Calu3 (cell line): ENCODE measurements around the gene CCL21. TPM values are rescaled to one million over a fixed set of nuclear protein-coding genes. Genes with fewer than 3 reads are reported as not detected.

Source experiments
- BruUV-seq: library from RNA; stranded (reverse); fragments of 400-500 nt; replicated peaks from 2 replicates; lab custom pipeline; 2021; lab: Mats Ljungman, UMichigan
- CTCF ChIA-PET: fragments of 300-600 bp; sonication (Branson Sonifier 250); formaldehyde crosslinking; loops from one replicate; lab custom pipeline; 2022; ENCODE audit warnings: antibody characterized with exemption; lab: Charles Lee
- DNase-seq: peaks from one replicate; pipeline ENCODE4 v3.0.0; 2022
- H3K27ac Mint-ChIP-seq: one replicate; pipeline ENCODE4 v1.8.0; 2022; ENCODE audit warnings: mixed read lengths; ENCODE audit not compliant: unreplicated experiment
- H3K27me3 Mint-ChIP-seq: one replicate; pipeline ENCODE4 v1.8.0; 2022; ENCODE audit warnings: mixed read lengths; ENCODE audit not compliant: unreplicated experiment
- H3K36me3 Mint-ChIP-seq: one replicate; pipeline ENCODE4 v1.8.0; 2022; ENCODE audit warnings: mild to moderate bottlenecking, moderate library complexity, mixed read lengths; ENCODE audit not compliant: insufficient read depth, unreplicated experiment
- H3K4me1 Mint-ChIP-seq: one replicate; pipeline ENCODE4 v1.8.0; 2022; ENCODE audit warnings: mild to moderate bottlenecking, low read depth, mixed read lengths; ENCODE audit not compliant: unreplicated experiment
- H3K4me3 Mint-ChIP-seq: one replicate; pipeline ENCODE4 v1.8.0; 2022; ENCODE audit warnings: mild to moderate bottlenecking, low read depth, moderate library complexity, mixed read lengths; ENCODE audit not compliant: unreplicated experiment
- H3K9me3 Mint-ChIP-seq: one replicate; pipeline ENCODE4 v1.8.0; 2022; ENCODE audit warnings: low read depth, mixed read lengths; ENCODE audit not compliant: unreplicated experiment
- intact Hi-C: fragments of 100-400 bp; cut with micrococcal nuclease; formaldehyde crosslinking; loops from one replicate; pipeline ENCODE4 v1.10.0; 2022; ENCODE audit not compliant: unreplicated experiment
- total RNA-seq: library from RNA; stranded (reverse); gene quantifications from 2 replicates; pipeline ENCODE4 v1.2.3, GENCODE V29; 2022
- TF ChIP-seq, protein P1 (sequence below): fragments of 200-600 bp; IDR thresholded peaks from one replicate; pipeline ENCODE4 v1.8.0; 2022; ENCODE audit warnings: antibody characterized with exemption; ENCODE audit not compliant: unreplicated experiment

The CCL21 gene
- total RNA-seq, 1 experiment from 2014 or later: not detected

DNA sequence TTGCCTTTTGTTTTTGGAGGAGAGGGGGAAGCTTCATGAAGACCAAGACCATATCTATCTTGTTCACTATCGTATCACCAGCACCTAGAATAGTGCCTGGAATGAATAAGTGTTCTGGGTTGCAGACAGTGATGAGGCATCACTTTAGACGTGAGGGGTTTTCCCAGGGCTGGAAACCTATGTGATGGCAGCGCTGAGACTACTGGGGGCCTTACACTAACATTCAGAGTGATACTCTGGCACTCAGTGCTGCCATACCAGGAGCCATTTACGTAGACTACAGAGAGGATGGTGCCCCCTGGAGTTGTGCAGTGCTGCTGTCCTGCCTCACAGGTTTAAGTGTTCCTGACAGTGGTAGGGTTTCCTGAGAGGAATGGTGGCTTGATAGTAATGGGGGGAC is 25.8 kb downstream of the CCL21 start:
- H3K9me3 Mint-ChIP-seq: no peaks in the 10 kb centered on the region
- no peak for DNase-seq
- intact Hi-C loops: no loop called here
- no peaks in the 10 kb centered on the region for H3K4me1 Mint-ChIP-seq
- no peaks in the 10 kb centered on the region for H3K36me3 Mint-ChIP-seq
- no TSS peak for BruUV-seq
- H3K4me3 Mint-ChIP-seq: no peak overlapping the region
- H3K27ac Mint-ChIP-seq: no peak overlapping the region
- peaks cover 55% of the 10 kb centered on the region for H3K27me3 Mint-ChIP-seq
- CTCF ChIA-PET: no interaction called here
- TF ChIP-seq, protein P1, sequence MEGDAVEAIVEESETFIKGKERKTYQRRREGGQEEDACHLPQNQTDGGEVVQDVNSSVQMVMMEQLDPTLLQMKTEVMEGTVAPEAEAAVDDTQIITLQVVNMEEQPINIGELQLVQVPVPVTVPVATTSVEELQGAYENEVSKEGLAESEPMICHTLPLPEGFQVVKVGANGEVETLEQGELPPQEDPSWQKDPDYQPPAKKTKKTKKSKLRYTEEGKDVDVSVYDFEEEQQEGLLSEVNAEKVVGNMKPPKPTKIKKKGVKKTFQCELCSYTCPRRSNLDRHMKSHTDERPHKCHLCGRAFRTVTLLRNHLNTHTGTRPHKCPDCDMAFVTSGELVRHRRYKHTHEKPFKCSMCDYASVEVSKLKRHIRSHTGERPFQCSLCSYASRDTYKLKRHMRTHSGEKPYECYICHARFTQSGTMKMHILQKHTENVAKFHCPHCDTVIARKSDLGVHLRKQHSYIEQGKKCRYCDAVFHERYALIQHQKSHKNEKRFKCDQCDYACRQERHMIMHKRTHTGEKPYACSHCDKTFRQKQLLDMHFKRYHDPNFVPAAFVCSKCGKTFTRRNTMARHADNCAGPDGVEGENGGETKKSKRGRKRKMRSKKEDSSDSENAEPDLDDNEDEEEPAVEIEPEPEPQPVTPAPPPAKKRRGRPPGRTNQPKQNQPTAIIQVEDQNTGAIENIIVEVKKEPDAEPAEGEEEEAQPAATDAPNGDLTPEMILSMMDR: no peak

DNA sequence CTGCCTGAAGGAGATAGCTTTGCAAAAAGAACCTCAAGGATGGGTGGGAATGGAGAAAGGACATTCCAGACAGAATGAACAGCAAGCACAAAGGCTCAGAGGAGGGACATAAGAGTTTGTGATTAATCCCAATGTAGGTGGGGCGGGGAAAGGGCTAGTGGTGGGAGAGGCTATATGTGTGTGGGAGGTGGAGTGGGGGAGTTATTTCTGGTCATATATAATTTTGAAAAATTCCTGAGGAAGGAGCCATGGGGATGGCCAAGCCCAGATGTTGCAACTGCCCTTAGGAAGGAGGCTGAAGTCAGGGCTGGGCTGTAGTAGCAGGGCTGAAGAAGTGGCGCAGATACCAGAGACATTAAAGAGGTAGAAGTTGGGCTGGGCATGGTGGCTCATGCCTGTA is 34.1 kb downstream of the CCL21 start:
- TF ChIP-seq, protein P1: no peak
- H3K4me1 Mint-ChIP-seq: no peaks in the 10 kb centered on the region
- H3K27ac Mint-ChIP-seq: no peak overlapping the region
- no peaks in the 10 kb centered on the region for H3K9me3 Mint-ChIP-seq
- intact Hi-C loops: no loop called here
- no peak overlapping the region for H3K4me3 Mint-ChIP-seq
- no peak for DNase-seq
- no peaks in the 10 kb centered on the region for H3K36me3 Mint-ChIP-seq
- H3K27me3 Mint-ChIP-seq: no peaks in the 10 kb centered on the region
- no TSS peak for BruUV-seq
- CTCF ChIA-PET: no interaction called here

DNA sequence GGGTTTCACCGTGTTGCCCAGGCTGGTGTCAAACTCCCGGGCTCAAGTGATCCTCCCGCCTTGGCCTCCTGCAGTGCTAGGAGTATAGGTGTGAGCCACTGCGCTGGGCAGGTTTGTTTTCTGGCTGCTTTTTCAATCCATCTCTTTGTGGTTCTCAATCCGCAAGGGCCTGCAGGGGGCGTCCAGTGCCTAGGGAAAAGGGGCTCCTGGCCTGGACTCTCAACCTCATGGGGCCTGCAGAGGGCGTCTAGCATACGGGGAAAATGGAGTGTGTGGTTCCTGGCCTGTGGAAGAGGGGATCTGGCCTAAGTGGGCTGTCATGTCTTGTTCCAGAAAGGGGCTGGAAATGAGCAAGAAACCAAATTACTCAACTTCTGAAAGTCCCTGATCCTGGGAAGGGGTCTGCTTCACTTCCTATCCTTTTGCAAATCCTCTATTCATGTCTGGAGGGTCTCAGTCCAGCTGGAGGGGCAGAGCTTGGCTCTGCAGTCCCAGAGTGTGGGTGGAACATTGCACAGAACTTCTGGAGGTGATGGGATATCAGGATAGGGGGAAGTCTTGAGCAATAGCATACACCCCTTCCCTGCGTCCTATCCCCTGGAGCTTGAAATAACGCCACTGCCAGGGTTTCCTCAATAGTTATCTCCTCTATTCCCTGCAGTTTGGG is 34.8 kb downstream of the CCL21 start:
- H3K9me3 Mint-ChIP-seq: no peaks in the 10 kb centered on the region
- no peak overlapping the region for H3K4me3 Mint-ChIP-seq
- no peaks in the 10 kb centered on the region for H3K27me3 Mint-ChIP-seq
- TF ChIP-seq, protein P1: peak; percentile 63
- intact Hi-C loops: no loop called here
- CTCF ChIA-PET: interaction anchor here (1.0 kb wide), 1 partner anchor 27 kb away, joined by 3 read pairs; no protein-coding TSS in a partner anchor
- H3K36me3 Mint-ChIP-seq: no peaks in the 10 kb centered on the region
- BruUV-seq: no TSS peak
- no peaks in the 10 kb centered on the region for H3K4me1 Mint-ChIP-seq
- no peak overlapping the region for H3K27ac Mint-ChIP-seq
- peak; percentile 80 for DNase-seq

DNA sequence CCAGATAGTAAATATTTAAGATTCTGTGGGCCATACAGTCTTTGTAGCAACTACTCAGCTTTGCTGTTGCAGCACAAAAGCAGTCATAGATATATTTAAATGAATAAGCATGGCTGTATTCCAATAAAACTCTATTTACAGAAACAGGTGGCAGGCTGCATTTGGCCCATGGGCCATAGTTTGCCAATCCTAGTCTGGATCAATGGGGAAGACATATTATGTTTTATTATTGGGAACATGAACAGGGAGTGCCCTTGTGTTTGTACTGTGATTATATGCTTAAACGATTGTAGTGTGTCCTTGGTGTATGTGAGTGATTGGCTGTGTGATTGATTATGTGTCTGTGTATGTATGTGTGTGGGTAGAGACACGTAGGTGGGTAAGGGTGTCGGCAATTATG is 35.5 kb downstream of the CCL21 start:
- Mint-ChIP-seq H3K36me3 (no peaks in the 10 kb centered on the region), H3K4me1 (no peaks in the 10 kb centered on the region), H3K27ac (no peak overlapping the region), H3K9me3 (no peaks in the 10 kb centered on the region), H3K27me3 (peaks cover 5% of the 10 kb centered on the region), H3K4me3 (no peak overlapping the region)
- TF ChIP-seq, protein P1: no peak
- no TSS peak for BruUV-seq
- CTCF ChIA-PET: interaction anchor here (1.0 kb wide), 1 partner anchor 28 kb away, joined by 3 read pairs; no protein-coding TSS in a partner anchor
- intact Hi-C loops: no loop called here
- no peak for DNase-seq
